Breast epithelium (tissue), 4 donors: ENCODE measurements around the gene NR4A3. TPM values are rescaled to one million over a fixed set of nuclear protein-coding genes. Genes with fewer than 3 reads are reported as not detected.

Experiments
- DNase-seq, 2 donors: peaks; one replicate each; pipeline ENCODE4 v3.0.0-alpha.2; 2019; ENCODE audit warnings: low spot score in 2 of 2
- H3K27ac ChIP-seq, 2 donors: fragments of 200-600 bp; sonication (generic) in 1 of 2; one replicate each; pipeline ENCODE4 v1.5.1; 2016 to 2019; ENCODE audit warnings: mild to moderate bottlenecking in 1 of 2
- H3K27me3 ChIP-seq, 2 donors: fragments of 200-600 bp; sonication (generic) in 1 of 2; one replicate each; pipeline versions ENCODE4 v1.5.1 to v1.6.0; 2017 to 2019; ENCODE audit warnings: control low read depth in 1 of 2, mild to moderate bottlenecking in 1 of 2
- H3K36me3 ChIP-seq: fragments of 200-600 bp; one replicate; pipeline ENCODE4 v1.5.1; 2019
- H3K4me1 ChIP-seq, 2 donors: fragments of 200-600 bp; sonication (generic); one replicate each; pipeline ENCODE4 v1.5.1; 2016 to 2019; ENCODE audit warnings: control low read depth in 1 of 2
- H3K4me3 ChIP-seq, 3 donors: fragments of 200-600 bp; sonication (generic); 1 replicate in 2 of 3; 2 replicates in 1 of 3; pipeline ENCODE4 v1.5.1; 2016 to 2019; ENCODE audit warnings: mild to moderate bottlenecking in 3 of 3, moderate library complexity in 2 of 3
- H3K9me3 ChIP-seq, 2 donors: fragments of 200-600 bp; sonication (generic) in 1 of 2; one replicate each; pipeline ENCODE4 v1.5.1; 2016 to 2019; ENCODE audit warnings: control low read depth in 1 of 2
- CTCF ChIP-seq, 3 donors: fragments of 450-650 bp; IDR thresholded peaks; one replicate each; pipeline ENCODE4 v1.5.1; 2016 to 2017; ENCODE audit warnings: antibody characterized with exemption in 3 of 3, mild to moderate bottlenecking in 3 of 3, moderate library complexity in 3 of 3
- POLR2A ChIP-seq: fragments of 450-650 bp; IDR thresholded peaks from one replicate; pipeline ENCODE4 v1.6.1; 2016; ENCODE audit warnings: antibody characterized with exemption, mild to moderate bottlenecking, moderate library complexity
- POLR2AphosphoS5 ChIP-seq, 3 donors: sonication (generic); formaldehyde crosslinking; IDR thresholded peaks; one replicate each; pipeline ENCODE4 v1.6.1; 2017; ENCODE audit warnings: antibody characterized with exemption in 3 of 3
- intact Hi-C: fragments of 100-400 bp; cut with DNase I; formaldehyde crosslinking; loops from one replicate; pipeline ENCODE4 v1.15.1; 2023; ENCODE audit warnings: low total_unique reads
- total RNA-seq, 3 donors: library from RNA; depleted of rRNA; stranded (reverse); fragments of >200 nt; gene quantifications; one replicate each; pipeline ENCODE4 v1.1.0, GENCODE V29; 2016

NR4A3 gene
- total RNA-seq, 3 donors from 2014 or later, result 1.3 to 34.1 (median 4.9) TPM

- H3K27ac ChIP-seq, result peak overlapping the region in 1 of 2 donors; percentile 33
Measured at GRCh38 chr9:99808454-99808853, 13.2 kb upstream of the NR4A3 start.

DNA sequence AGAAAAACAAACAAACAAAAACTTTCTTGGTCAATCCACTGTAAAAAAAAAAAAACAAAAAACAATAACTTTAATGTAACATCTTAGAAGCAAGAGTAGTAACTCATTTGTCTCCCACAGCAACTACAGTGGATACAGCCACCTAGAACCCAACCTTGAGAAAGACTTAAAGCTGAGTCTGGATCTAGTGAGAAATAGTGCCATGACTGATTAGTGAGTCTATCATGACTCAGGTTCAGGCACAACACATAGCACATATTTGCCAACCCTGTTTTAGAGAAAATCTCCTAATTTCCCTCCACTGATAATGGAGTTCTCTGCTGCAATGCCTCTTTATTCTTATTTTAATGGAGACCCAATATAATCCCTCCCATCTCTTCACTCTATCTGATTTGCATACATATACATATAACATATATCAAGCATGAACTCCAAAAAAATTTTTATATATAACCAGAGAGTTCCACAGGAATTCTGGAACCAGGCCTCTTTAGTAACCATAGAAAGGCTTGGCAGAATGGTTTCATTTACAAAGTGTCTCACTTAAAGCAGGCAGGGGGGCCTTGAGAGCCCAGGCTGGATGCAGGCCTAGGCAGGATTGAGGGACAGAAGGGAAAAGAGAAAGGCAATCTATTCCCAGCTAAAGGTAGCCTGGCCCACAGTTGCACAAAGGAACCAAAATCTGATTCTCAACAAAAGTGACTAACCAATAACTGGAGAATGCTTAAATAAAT is 11.9 kb upstream of the NR4A3 start:
- no peaks in the 10 kb centered on the region for H3K27me3 ChIP-seq
- no peak for DNase-seq
- no peak for TF ChIP-seq POLR2AphosphoS5 (IDR thresholded peaks at IDR 0.05)
- TF ChIP-seq CTCF (IDR thresholded peaks at IDR 0.05), result no peak
- TF ChIP-seq POLR2A, result no peak
- H3K36me3 ChIP-seq, result no peaks in the 10 kb centered on the region
- no peak overlapping the region for H3K27ac ChIP-seq
- no peaks in the 10 kb centered on the region for H3K9me3 ChIP-seq
- intact Hi-C loops, result no loop called here
- H3K4me3 ChIP-seq, result no peak overlapping the region
- H3K4me1 ChIP-seq, result no peaks in the 10 kb centered on the region

More at GRCh38 chr9:99808454-99808853, 13.2 kb upstream of the NR4A3 start:
- Histone ChIP-seq H3K4me3 (no peak overlapping the region), H3K36me3 (no peaks in the 10 kb centered on the region), H3K9me3 (no peaks in the 10 kb centered on the region), H3K27me3 (no peaks in the 10 kb centered on the region), H3K4me1 (no peaks in the 10 kb centered on the region)
- intact Hi-C loops, result no loop called here
- TF ChIP-seq POLR2AphosphoS5 (IDR thresholded peaks at IDR 0.05), result no peak
- TF ChIP-seq POLR2A, result no peak
- no peak for TF ChIP-seq CTCF (IDR thresholded peaks at IDR 0.05)
- no peak for DNase-seq

- no peaks in the 10 kb centered on the region for H3K27me3 ChIP-seq
- TF ChIP-seq POLR2AphosphoS5 (IDR thresholded peaks at IDR 0.05) (no peak), CTCF (IDR thresholded peaks at IDR 0.05) (no peak), POLR2A (no peak)
- intact Hi-C loops, result no loop called here
- H3K36me3 ChIP-seq, result no peaks in the 10 kb centered on the region
- no peak for DNase-seq
- no peak overlapping the region for H3K27ac ChIP-seq
- no peaks in the 10 kb centered on the region for H3K4me1 ChIP-seq
- no peak overlapping the region for H3K4me3 ChIP-seq
- H3K9me3 ChIP-seq, result no peaks in the 10 kb centered on the region
Measured at GRCh38 chr9:99811172-99811571, 10.5 kb upstream of the NR4A3 start.

GRCh38 chr9:99811598-99812383 is 9.9 kb upstream of the NR4A3 start:
- no peak for DNase-seq
- Histone ChIP-seq H3K4me3 (no peak overlapping the region), H3K36me3 (no peaks in the 10 kb centered on the region), H3K4me1 (no peaks in the 10 kb centered on the region), H3K27me3 (no peaks in the 10 kb centered on the region), H3K27ac (no peak overlapping the region), H3K9me3 (no peaks in the 10 kb centered on the region)
- intact Hi-C loops, result no loop called here
- TF ChIP-seq POLR2A (no peak), POLR2AphosphoS5 (IDR thresholded peaks at IDR 0.05) (no peak), CTCF (IDR thresholded peaks at IDR 0.05) (no peak)

GRCh38 chr9:99813739-99814138 is 7.9 kb upstream of the NR4A3 start:
- no peaks in the 10 kb centered on the region for H3K27me3 ChIP-seq
- intact Hi-C loops, result no loop called here
- H3K4me1 ChIP-seq, result no peaks in the 10 kb centered on the region
- H3K36me3 ChIP-seq, result no peaks in the 10 kb centered on the region
- no peaks in the 10 kb centered on the region for H3K9me3 ChIP-seq
- TF ChIP-seq POLR2A (no peak), POLR2AphosphoS5 (IDR thresholded peaks at IDR 0.05) (no peak), CTCF (IDR thresholded peaks at IDR 0.05) (no peak)
- no peak overlapping the region for H3K27ac ChIP-seq
- H3K4me3 ChIP-seq, result no peak overlapping the region
- DNase-seq, result no peak
